ENCODE results near the gene CABP1. TPM values are rescaled to one million over a fixed set of nuclear protein-coding genes. Genes with fewer than 3 reads are reported as not detected.

Gene CABP1
- total and polyA plus RNA-seq, 9 of the 15 experiments (the other 6 are each of a cell fraction or from before 2014, with no cell fraction given), result not detected

GRCh38 chr12:120686690-120687577, 46.5 kb downstream of the CABP1 start, which contains the start of gene MLEC (continued):
- TF ChIP-seq FOSL1 (tag; conservative IDR thresholded peaks at IDR 0.05), result peak; percentile 32; the same call in 1 of the 2 replicates
- TF ChIP-seq CBX3 (IDR thresholded peaks at IDR 0.05; ENCODE audit: borderline replicate concordance in 1 of 2, low read length in 2 of 2), result peak in 1 of 2 experiments; percentile 83; a peak in 1 of 3 replicates
- TF ChIP-seq NRF1 (conservative IDR thresholded peaks at IDR 0.05 in 1 of 2, IDR thresholded peaks at IDR 0.05 in 1 of 2), result peak; percentile 84 to 87
- peak; percentile 85; the same call in 1 of the 2 replicates for TF ChIP-seq PHF8 (IDR thresholded peaks at IDR 0.05; ENCODE audit: borderline replicate concordance, low read length)
- TF ChIP-seq THAP12 (CRISPR knock-in tag; IDR thresholded peaks at IDR 0.05), result 0 out of 2 replicates have a peak, but pooled peaks have one; percentile 23
- no peak for TF ChIP-seq THRB (CRISPR knock-in tag; conservative IDR thresholded peaks at IDR 0.05)
- no peak for TF ChIP-seq HNRNPL (IDR thresholded peaks at IDR 0.05; ENCODE audit: low read depth, low read length)
- TF ChIP-seq, protein P1, sequence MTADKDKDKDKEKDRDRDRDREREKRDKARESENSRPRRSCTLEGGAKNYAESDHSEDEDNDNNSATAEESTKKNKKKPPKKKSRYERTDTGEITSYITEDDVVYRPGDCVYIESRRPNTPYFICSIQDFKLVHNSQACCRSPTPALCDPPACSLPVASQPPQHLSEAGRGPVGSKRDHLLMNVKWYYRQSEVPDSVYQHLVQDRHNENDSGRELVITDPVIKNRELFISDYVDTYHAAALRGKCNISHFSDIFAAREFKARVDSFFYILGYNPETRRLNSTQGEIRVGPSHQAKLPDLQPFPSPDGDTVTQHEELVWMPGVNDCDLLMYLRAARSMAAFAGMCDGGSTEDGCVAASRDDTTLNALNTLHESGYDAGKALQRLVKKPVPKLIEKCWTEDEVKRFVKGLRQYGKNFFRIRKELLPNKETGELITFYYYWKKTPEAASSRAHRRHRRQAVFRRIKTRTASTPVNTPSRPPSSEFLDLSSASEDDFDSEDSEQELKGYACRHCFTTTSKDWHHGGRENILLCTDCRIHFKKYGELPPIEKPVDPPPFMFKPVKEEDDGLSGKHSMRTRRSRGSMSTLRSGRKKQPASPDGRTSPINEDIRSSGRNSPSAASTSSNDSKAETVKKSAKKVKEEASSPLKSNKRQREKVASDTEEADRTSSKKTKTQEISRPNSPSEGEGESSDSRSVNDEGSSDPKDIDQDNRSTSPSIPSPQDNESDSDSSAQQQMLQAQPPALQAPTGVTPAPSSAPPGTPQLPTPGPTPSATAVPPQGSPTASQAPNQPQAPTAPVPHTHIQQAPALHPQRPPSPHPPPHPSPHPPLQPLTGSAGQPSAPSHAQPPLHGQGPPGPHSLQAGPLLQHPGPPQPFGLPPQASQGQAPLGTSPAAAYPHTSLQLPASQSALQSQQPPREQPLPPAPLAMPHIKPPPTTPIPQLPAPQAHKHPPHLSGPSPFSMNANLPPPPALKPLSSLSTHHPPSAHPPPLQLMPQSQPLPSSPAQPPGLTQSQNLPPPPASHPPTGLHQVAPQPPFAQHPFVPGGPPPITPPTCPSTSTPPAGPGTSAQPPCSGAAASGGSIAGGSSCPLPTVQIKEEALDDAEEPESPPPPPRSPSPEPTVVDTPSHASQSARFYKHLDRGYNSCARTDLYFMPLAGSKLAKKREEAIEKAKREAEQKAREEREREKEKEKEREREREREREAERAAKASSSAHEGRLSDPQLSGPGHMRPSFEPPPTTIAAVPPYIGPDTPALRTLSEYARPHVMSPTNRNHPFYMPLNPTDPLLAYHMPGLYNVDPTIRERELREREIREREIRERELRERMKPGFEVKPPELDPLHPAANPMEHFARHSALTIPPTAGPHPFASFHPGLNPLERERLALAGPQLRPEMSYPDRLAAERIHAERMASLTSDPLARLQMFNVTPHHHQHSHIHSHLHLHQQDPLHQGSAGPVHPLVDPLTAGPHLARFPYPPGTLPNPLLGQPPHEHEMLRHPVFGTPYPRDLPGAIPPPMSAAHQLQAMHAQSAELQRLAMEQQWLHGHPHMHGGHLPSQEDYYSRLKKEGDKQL (CRISPR knock-in tag; IDR thresholded peaks at IDR 0.05; ENCODE audit: borderline replicate concordance), result no peak
- no peak for TF ChIP-seq KAT2B (IDR thresholded peaks at IDR 0.05; ENCODE audit: low read depth, low read length)
- no peak for TF ChIP-seq MTA2 (IDR thresholded peaks at IDR 0.05; ENCODE audit: low read depth)
- TF ChIP-seq PHF21A (IDR thresholded peaks at IDR 0.05; ENCODE audit: borderline replicate concordance, low read depth), result no peak
- no peak; the same call in 1 of the 2 replicates for TF ChIP-seq NCOR1 (IDR thresholded peaks at IDR 0.05)
- TF ChIP-seq STAG1 (CRISPR knock-in tag; IDR thresholded peaks at IDR 0.05; ENCODE audit: borderline replicate concordance), result no peak
- TF ChIP-seq CBX8 (IDR thresholded peaks at IDR 0.05; ENCODE audit: borderline replicate concordance, extremely low read depth, low read depth, low read length, poor library complexity, severe bottlenecking), result no peak
- TF ChIP-seq L3MBTL2 (IDR thresholded peaks at IDR 0.05), result no peak; the same call in none of the 2 replicates
- 0 out of 2 replicates have a peak, but pooled peaks have one; percentile 2 for TF ChIP-seq JUND (IDR thresholded peaks at IDR 0.05; ENCODE audit: borderline replicate concordance, low read depth, low read length)
- peak; percentile 54; the same call in 1 of the 3 replicates for TF ChIP-seq JUND (tag; IDR thresholded peaks at IDR 0.05; ENCODE audit: borderline replicate concordance, low read depth, low read length)
